ENCODE measurements around the gene MINDY3.
"Not testable (repeated sequence)": the region's sequence is repeated elsewhere in the genome, so short reads cannot be mapped to it uniquely, and the experiment has no call there.

Gene MINDY3

DNA sequence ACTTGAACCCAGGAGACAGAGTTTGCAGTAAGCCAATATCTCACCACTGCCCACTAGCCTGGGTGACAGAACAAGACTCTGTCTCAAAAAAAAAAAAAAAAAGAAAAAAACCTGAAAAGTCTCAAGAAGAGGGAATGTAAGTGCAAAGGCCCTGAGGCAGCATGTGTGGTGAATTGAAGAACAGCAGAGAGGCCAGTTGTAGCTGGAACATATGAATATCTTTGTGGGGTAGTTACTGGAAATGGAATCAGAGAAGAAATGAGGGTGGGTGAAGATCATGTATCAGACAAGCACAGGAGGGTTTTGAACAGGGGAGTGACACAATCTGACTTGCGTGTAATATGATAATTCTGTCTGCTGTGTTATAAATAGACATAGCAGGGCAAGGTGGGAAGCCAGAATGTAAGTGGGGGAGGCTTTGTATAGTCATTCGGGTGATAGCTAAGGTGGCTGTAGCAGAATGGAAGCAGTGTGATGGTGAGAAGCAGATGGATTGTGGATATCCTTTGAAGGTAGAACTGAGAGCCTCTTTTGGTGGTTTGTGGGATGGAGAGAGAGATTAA lies 95.3 kb downstream of the MINDY3 start:
- Histone ChIP-seq H3K4me1 (ENCODE audit: control insufficient read depth, insufficient read depth, low read length) (no peaks in the 10 kb centered on the region), H3K27me3 (replicated peaks; ENCODE audit: control insufficient read depth, insufficient read depth, low read length) (no peaks in the 10 kb centered on the region), H3K9ac (ENCODE audit: low read length) (no peak overlapping the region), H3K4me3 (ENCODE audit: low read length) (no peak overlapping the region), H3K36me3 (ENCODE audit: control insufficient read depth, insufficient read depth, low read length, severe bottlenecking) (no peaks in the 10 kb centered on the region), H3K9me3 (ENCODE audit: control insufficient read depth, low read length) (no peaks in the 10 kb centered on the region)
- DNase-seq (ENCODE audit: low read depth): no peak

DNA sequence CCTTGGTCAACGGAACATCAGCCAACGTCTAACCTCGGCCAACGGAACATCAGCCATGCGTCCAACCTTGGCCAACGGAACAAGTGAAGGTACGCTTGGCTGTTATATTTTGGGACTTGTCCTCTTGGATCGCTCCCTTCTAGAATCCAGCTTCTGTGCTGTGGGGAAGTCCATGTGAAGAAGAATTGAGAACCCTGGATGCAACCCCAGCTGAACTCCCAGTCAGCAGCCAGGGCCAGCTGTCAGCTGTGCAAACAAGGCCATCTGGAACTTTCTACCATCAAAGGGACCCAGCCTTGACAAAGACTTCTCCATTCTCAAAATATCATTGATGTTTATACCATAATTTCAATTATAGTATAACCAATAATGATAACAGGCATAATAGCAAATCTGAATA lies 97.3 kb downstream of the MINDY3 start:
- Histone ChIP-seq H3K9ac (ENCODE audit: low read length) (no peak overlapping the region), H3K27me3 (replicated peaks; ENCODE audit: control insufficient read depth, insufficient read depth, low read length) (no peaks in the 10 kb centered on the region), H3K4me3 (ENCODE audit: low read length) (no peak overlapping the region), H3K9me3 (ENCODE audit: control insufficient read depth, low read length) (no peaks in the 10 kb centered on the region), H3K4me1 (ENCODE audit: control insufficient read depth, insufficient read depth, low read length) (no peaks in the 10 kb centered on the region), H3K36me3 (ENCODE audit: control insufficient read depth, insufficient read depth, low read length, severe bottlenecking) (no peaks in the 10 kb centered on the region)
- DNase-seq (ENCODE audit: low read depth): no peak

- not testable (repeated sequence) for H3K4me1 ChIP-seq (ENCODE audit: control insufficient read depth, insufficient read depth, low read length); H3K27me3 ChIP-seq (replicated peaks; ENCODE audit: control insufficient read depth, insufficient read depth, low read length); DNase-seq (ENCODE audit: low read depth); H3K36me3 ChIP-seq (ENCODE audit: control insufficient read depth, insufficient read depth, low read length, severe bottlenecking); H3K9ac ChIP-seq (ENCODE audit: low read length); H3K4me3 ChIP-seq (ENCODE audit: low read length); H3K9me3 ChIP-seq (ENCODE audit: control insufficient read depth, low read length)
Observed at GRCh38 chr10:15762239-15762638, 98.1 kb downstream of the MINDY3 start.

- H3K9ac ChIP-seq (ENCODE audit: low read length); H3K27me3 ChIP-seq (replicated peaks; ENCODE audit: control insufficient read depth, insufficient read depth, low read length); H3K4me3 ChIP-seq (ENCODE audit: low read length); H3K4me1 ChIP-seq (ENCODE audit: control insufficient read depth, insufficient read depth, low read length); H3K36me3 ChIP-seq (ENCODE audit: control insufficient read depth, insufficient read depth, low read length, severe bottlenecking); DNase-seq (ENCODE audit: low read depth); H3K9me3 ChIP-seq (ENCODE audit: control insufficient read depth, low read length): not testable (repeated sequence)
Observed at GRCh38 chr10:15761224-15761623, 99.1 kb downstream of the MINDY3 start.

DNA sequence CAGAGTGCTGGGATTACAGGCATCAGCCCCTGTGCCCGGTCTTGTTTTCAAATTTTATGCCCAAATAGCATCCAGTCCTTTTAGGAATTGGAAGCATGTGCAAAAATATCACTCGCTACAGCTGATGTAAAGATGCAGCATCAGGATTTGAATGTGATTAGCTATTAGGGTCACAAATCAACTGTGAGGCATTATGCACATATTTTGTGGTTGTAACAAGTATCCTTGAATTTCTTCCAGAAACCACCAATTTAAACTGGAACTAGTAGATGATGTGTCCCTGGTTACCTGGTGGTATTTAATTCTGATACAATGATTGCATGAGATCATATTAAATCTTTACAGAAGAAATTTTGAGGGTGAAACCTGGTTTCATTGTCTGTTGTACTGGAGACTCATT lies 99.6 kb downstream of the MINDY3 start:
- Histone ChIP-seq H3K4me1 (ENCODE audit: control insufficient read depth, insufficient read depth, low read length) (no peaks in the 10 kb centered on the region), H3K9ac (ENCODE audit: low read length) (no peak overlapping the region), H3K27me3 (replicated peaks; ENCODE audit: control insufficient read depth, insufficient read depth, low read length) (peaks cover 8% of the 10 kb centered on the region), H3K36me3 (ENCODE audit: control insufficient read depth, insufficient read depth, low read length, severe bottlenecking) (no peaks in the 10 kb centered on the region), H3K9me3 (ENCODE audit: control insufficient read depth, low read length) (no peaks in the 10 kb centered on the region), H3K4me3 (ENCODE audit: low read length) (no peak overlapping the region)
- no peak for DNase-seq (ENCODE audit: low read depth)

- no peak overlapping the region for H3K4me3 ChIP-seq (ENCODE audit: low read length)
- H3K9me3 ChIP-seq (ENCODE audit: control insufficient read depth, low read length): no peaks in the 10 kb centered on the region
- H3K4me1 ChIP-seq (ENCODE audit: control insufficient read depth, insufficient read depth, low read length): no peaks in the 10 kb centered on the region
- H3K36me3 ChIP-seq (ENCODE audit: control insufficient read depth, insufficient read depth, low read length, severe bottlenecking): no peaks in the 10 kb centered on the region
- H3K9ac ChIP-seq (ENCODE audit: low read length): no peak overlapping the region
- DNase-seq (ENCODE audit: low read depth): no peak
- H3K27me3 ChIP-seq (replicated peaks; ENCODE audit: control insufficient read depth, insufficient read depth, low read length): peaks cover 12% of the 10 kb centered on the region
Observed at GRCh38 chr10:15759265-15759664, 101.0 kb downstream of the MINDY3 start.

DNA sequence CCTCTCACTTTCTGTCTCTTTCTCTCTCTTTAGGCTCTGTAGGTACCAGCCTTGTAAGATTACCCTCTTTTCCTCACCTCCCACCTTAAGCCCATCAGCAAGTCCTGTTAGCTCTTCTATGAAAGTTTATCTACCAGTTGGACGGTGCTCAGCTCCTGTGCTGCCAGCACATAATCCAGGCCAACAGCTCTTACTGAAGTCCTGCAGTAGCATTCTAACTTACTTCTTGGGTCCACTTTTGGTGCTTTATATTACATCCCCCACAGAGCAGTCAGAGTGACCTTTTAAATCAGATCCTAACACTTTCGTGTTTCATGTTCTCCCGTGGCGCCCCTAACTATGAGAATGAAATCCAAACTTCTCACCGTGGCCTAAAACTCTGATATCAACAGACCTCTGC lies 101.7 kb downstream of the MINDY3 start:
- no peak overlapping the region for H3K9ac ChIP-seq (ENCODE audit: low read length)
- no peaks in the 10 kb centered on the region for H3K36me3 ChIP-seq (ENCODE audit: control insufficient read depth, insufficient read depth, low read length, severe bottlenecking)
- peaks cover 12% of the 10 kb centered on the region for H3K27me3 ChIP-seq (replicated peaks; ENCODE audit: control insufficient read depth, insufficient read depth, low read length)
- no peaks in the 10 kb centered on the region for H3K4me1 ChIP-seq (ENCODE audit: control insufficient read depth, insufficient read depth, low read length)
- no peak for DNase-seq (ENCODE audit: low read depth)
- H3K9me3 ChIP-seq (ENCODE audit: control insufficient read depth, low read length): no peaks in the 10 kb centered on the region
- H3K4me3 ChIP-seq (ENCODE audit: low read length): no peak overlapping the region

GRCh38 chr10:15754937-15755336 lies 105.4 kb downstream of the MINDY3 start:
- H3K27me3 ChIP-seq (replicated peaks; ENCODE audit: control insufficient read depth, insufficient read depth, low read length): peaks cover 30% of the 10 kb centered on the region
- H3K4me1 ChIP-seq (ENCODE audit: control insufficient read depth, insufficient read depth, low read length): no peaks in the 10 kb centered on the region
- H3K36me3 ChIP-seq (ENCODE audit: control insufficient read depth, insufficient read depth, low read length, severe bottlenecking): no peaks in the 10 kb centered on the region
- no peak overlapping the region for H3K4me3 ChIP-seq (ENCODE audit: low read length)
- H3K9ac ChIP-seq (ENCODE audit: low read length): no peak overlapping the region
- no peak for DNase-seq (ENCODE audit: low read depth)
- no peaks in the 10 kb centered on the region for H3K9me3 ChIP-seq (ENCODE audit: control insufficient read depth, low read length)

DNA sequence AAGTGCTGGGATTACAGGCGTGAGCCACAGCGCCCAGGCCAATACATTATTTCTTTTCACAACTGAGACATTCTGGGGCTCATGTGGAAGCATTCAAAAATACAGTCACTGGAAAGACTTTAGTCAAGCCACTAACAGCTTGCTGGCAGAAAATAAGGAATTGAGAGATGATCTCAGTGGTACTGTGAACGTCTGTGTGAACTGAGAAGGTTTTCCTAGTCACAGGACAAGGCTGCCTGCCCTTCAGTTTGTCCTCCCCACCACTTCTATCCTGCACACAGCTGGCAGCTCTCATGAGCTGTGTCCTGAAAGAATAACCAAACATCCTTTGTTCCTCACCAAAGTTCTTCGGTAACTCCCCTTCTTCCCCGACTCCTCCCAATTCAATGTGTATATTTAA lies 109.3 kb downstream of the MINDY3 start:
- Histone ChIP-seq H3K27me3 (replicated peaks; ENCODE audit: control insufficient read depth, insufficient read depth, low read length) (peaks cover 31% of the 10 kb centered on the region), H3K4me3 (ENCODE audit: low read length) (no peak overlapping the region), H3K9ac (ENCODE audit: low read length) (no peak overlapping the region), H3K4me1 (ENCODE audit: control insufficient read depth, insufficient read depth, low read length) (no peaks in the 10 kb centered on the region), H3K36me3 (ENCODE audit: control insufficient read depth, insufficient read depth, low read length, severe bottlenecking) (no peaks in the 10 kb centered on the region), H3K9me3 (ENCODE audit: control insufficient read depth, low read length) (no peaks in the 10 kb centered on the region)
- no peak for DNase-seq (ENCODE audit: low read depth)

GRCh38 chr10:15748126-15748525 lies 112.2 kb downstream of the MINDY3 start:
- DNase-seq (ENCODE audit: low read depth): peak; percentile 7
- H3K9me3 ChIP-seq (ENCODE audit: control insufficient read depth, low read length): no peaks in the 10 kb centered on the region
- no peak overlapping the region for H3K9ac ChIP-seq (ENCODE audit: low read length)
- no peak overlapping the region for H3K4me3 ChIP-seq (ENCODE audit: low read length)
- H3K36me3 ChIP-seq (ENCODE audit: control insufficient read depth, insufficient read depth, low read length, severe bottlenecking): no peaks in the 10 kb centered on the region
- H3K4me1 ChIP-seq (ENCODE audit: control insufficient read depth, insufficient read depth, low read length): no peaks in the 10 kb centered on the region
- peaks cover 27% of the 10 kb centered on the region for H3K27me3 ChIP-seq (replicated peaks; ENCODE audit: control insufficient read depth, insufficient read depth, low read length)

- DNase-seq (ENCODE audit: low read depth): no peak
- no peak overlapping the region for H3K4me3 ChIP-seq (ENCODE audit: low read length)
- no peaks in the 10 kb centered on the region for H3K36me3 ChIP-seq (ENCODE audit: control insufficient read depth, insufficient read depth, low read length, severe bottlenecking)
- peaks cover 24% of the 10 kb centered on the region for H3K27me3 ChIP-seq (replicated peaks; ENCODE audit: control insufficient read depth, insufficient read depth, low read length)
- no peaks in the 10 kb centered on the region for H3K9me3 ChIP-seq (ENCODE audit: control insufficient read depth, low read length)
- no peaks in the 10 kb centered on the region for H3K4me1 ChIP-seq (ENCODE audit: control insufficient read depth, insufficient read depth, low read length)
- H3K9ac ChIP-seq (ENCODE audit: low read length): no peak overlapping the region
Observed at GRCh38 chr10:15747632-15748031, 112.7 kb downstream of the MINDY3 start.

DNA sequence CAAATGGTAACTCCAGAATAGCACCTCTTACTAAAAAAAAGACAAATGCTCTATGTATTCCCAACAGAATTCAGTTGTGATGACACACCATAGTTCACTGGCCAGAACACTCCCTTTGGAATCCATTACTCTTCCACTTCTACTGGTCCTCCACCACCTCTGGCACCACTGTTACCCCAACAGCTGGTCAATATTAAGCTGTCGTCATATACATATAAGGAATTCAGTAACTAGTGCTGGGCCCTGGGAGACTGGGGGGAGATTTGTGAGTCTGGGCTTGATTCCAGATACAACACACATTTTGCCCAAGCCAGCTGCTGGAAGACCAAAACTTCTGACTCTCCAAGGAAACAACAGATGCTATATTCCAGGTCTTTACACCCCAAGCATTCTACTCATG lies 114.6 kb downstream of the MINDY3 start:
- peaks cover 21% of the 10 kb centered on the region for H3K27me3 ChIP-seq (replicated peaks; ENCODE audit: control insufficient read depth, insufficient read depth, low read length)
- H3K36me3 ChIP-seq (ENCODE audit: control insufficient read depth, insufficient read depth, low read length, severe bottlenecking): no peaks in the 10 kb centered on the region
- no peaks in the 10 kb centered on the region for H3K9me3 ChIP-seq (ENCODE audit: control insufficient read depth, low read length)
- H3K9ac ChIP-seq (ENCODE audit: low read length): no peak overlapping the region
- H3K4me1 ChIP-seq (ENCODE audit: control insufficient read depth, insufficient read depth, low read length): no peaks in the 10 kb centered on the region
- peak; percentile 26 for DNase-seq (ENCODE audit: low read depth)
- no peak overlapping the region for H3K4me3 ChIP-seq (ENCODE audit: low read length)

Data from adipocyte (in vitro differentiated cells).